Loucy (cell line): ENCODE measurements around the gene UTP4.

Experiments
- H2AFZ ChIP-seq: fragments of 200-600 bp; sonication (generic); 2 replicates; pipeline ENCODE4 v1.6.0; 2016; ENCODE audit warnings: antibody characterized with exemption, mild to moderate bottlenecking, low read length, moderate library complexity
- H3F3A ChIP-seq: fragments of 200-600 bp; 2 replicates; pipeline ENCODE4 v1.6.0; 2016; ENCODE audit warnings: antibody characterized with exemption, low read depth, mild to moderate bottlenecking
- H3K27me3 ChIP-seq: fragments of 200-600 bp; sonication (generic); 2 replicates; pipeline ENCODE4 v1.6.1; 2014; ENCODE audit warnings: low read length, mild to moderate bottlenecking; ENCODE audit not compliant: insufficient read depth, poor library complexity, severe bottlenecking
- H3K36me3 ChIP-seq: fragments of 200-600 bp; sonication (generic); 2 replicates; pipeline ENCODE4 v1.6.1; 2016; ENCODE audit warnings: low read length; ENCODE audit not compliant: insufficient read depth
- H3K4me1 ChIP-seq: fragments of 200-600 bp; sonication (generic); 2 replicates; pipeline ENCODE4 v1.5.1; 2014; ENCODE audit warnings: low read length, mild to moderate bottlenecking; ENCODE audit not compliant: insufficient read depth, poor library complexity, severe bottlenecking
- H3K4me2 ChIP-seq: fragments of 200-600 bp; sonication (generic); 2 replicates; pipeline ENCODE4 v1.6.0; 2014; ENCODE audit warnings: antibody characterized with exemption, low read length, low read depth, mild to moderate bottlenecking; ENCODE audit not compliant: poor library complexity, severe bottlenecking
- H3K4me3 ChIP-seq: fragments of 200-600 bp; sonication (generic); 2 replicates; pipeline ENCODE4 v1.5.1; 2014; ENCODE audit warnings: low read length, mild to moderate bottlenecking, mixed read lengths; ENCODE audit not compliant: poor library complexity, severe bottlenecking
- H3K79me2 ChIP-seq: fragments of 200-600 bp; sonication (generic); 2 replicates; pipeline ENCODE4 v1.6.1; 2014; ENCODE audit warnings: low read length; ENCODE audit not compliant: insufficient read depth
- H3K9ac ChIP-seq: fragments of 200-600 bp; sonication (generic); 2 replicates; pipeline ENCODE4 v1.6.0; 2014; ENCODE audit warnings: mild to moderate bottlenecking, low read depth, low read length, moderate library complexity; ENCODE audit not compliant: poor library complexity, severe bottlenecking
- H3K9me2 ChIP-seq: fragments of 200-600 bp; sonication (generic); replicated peaks from 2 replicates; pipeline ENCODE4 v1.6.1; 2016; ENCODE audit warnings: low read depth, low read length, mixed read lengths
- H3K9me3 ChIP-seq: fragments of 200-600 bp; sonication (generic); 2 replicates; pipeline ENCODE4 v1.6.1; 2014; ENCODE audit warnings: mild to moderate bottlenecking, antibody characterized with exemption, low read length, low read depth; ENCODE audit not compliant: insufficient read depth
- H4K20me1 ChIP-seq: fragments of 200-600 bp; sonication (generic); 2 replicates; pipeline ENCODE4 v1.6.0; 2014; ENCODE audit warnings: antibody characterized with exemption, low read length, mild to moderate bottlenecking; ENCODE audit not compliant: insufficient read depth, poor library complexity, severe bottlenecking
- EZH2phosphoT487 ChIP-seq: fragments of 200-600 bp; IDR thresholded peaks from 2 replicates; pipeline ENCODE4 v1.6.1; 2018; ENCODE audit warnings: antibody characterized with exemption, mild to moderate bottlenecking, moderate library complexity, borderline replicate concordance
- TF ChIP-seq, protein P1 (sequence below): fragments of 200-600 bp; sonication (generic); conservative IDR thresholded peaks from 2 replicates; pipeline ENCODE4 v1.5.1; 2014; ENCODE audit warnings: mild to moderate bottlenecking, antibody characterized with exemption, low read length

UTP4 gene

GRCh38 chr16:69089091-69089910 is 43.1 kb upstream of the UTP4 start:
- Histone ChIP-seq H3K9ac (no peak overlapping the region), H3K4me2 (no peak overlapping the region)

GRCh38 chr16:69093974-69094373 is 38.5 kb upstream of the UTP4 start:
- H3K79me2 ChIP-seq = no peaks in the 10 kb centered on the region

More at GRCh38 chr16:69089091-69089910, 43.1 kb upstream of the UTP4 start:
- no peaks in the 10 kb centered on the region for H3K9me2 ChIP-seq
- TF ChIP-seq, protein P1, sequence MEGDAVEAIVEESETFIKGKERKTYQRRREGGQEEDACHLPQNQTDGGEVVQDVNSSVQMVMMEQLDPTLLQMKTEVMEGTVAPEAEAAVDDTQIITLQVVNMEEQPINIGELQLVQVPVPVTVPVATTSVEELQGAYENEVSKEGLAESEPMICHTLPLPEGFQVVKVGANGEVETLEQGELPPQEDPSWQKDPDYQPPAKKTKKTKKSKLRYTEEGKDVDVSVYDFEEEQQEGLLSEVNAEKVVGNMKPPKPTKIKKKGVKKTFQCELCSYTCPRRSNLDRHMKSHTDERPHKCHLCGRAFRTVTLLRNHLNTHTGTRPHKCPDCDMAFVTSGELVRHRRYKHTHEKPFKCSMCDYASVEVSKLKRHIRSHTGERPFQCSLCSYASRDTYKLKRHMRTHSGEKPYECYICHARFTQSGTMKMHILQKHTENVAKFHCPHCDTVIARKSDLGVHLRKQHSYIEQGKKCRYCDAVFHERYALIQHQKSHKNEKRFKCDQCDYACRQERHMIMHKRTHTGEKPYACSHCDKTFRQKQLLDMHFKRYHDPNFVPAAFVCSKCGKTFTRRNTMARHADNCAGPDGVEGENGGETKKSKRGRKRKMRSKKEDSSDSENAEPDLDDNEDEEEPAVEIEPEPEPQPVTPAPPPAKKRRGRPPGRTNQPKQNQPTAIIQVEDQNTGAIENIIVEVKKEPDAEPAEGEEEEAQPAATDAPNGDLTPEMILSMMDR = no peak
- TF ChIP-seq EZH2phosphoT487 = no peak
- H4K20me1 ChIP-seq = no peaks in the 10 kb centered on the region
- no peaks in the 10 kb centered on the region for H3K79me2 ChIP-seq
- no peaks in the 10 kb centered on the region for H3K27me3 ChIP-seq
- no peak overlapping the region for H2AFZ ChIP-seq
- H3K36me3 ChIP-seq = no peaks in the 10 kb centered on the region
- peaks cover 8% of the 10 kb centered on the region for H3K4me1 ChIP-seq
- H3K4me3 ChIP-seq = no peak overlapping the region
- H3K9me3 ChIP-seq = no peaks in the 10 kb centered on the region
- no peaks in the 10 kb centered on the region for H3F3A ChIP-seq

DNA sequence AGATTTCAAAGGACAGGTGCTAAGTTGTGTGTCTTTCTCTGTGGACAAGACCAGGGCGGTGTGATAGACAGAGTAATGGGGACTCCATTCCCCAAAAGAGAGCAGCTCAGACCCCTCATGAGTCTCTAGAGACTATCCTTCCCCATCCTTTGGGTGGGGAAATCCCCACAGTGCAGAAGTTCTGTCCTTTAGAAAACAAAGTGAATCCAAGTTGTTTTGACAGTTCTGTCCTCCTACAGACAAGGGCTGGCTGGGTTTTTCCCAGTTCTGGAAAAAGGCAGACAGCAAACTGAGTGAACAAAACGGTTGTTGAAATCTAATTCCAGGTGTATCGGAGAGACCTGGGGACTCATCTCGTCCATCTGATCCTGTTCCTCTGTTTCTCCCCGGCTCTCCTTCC is 37.9 kb upstream of the UTP4 start:
- no peak overlapping the region for H3K9ac ChIP-seq
- H3K4me1 ChIP-seq = no peaks in the 10 kb centered on the region
- no peaks in the 10 kb centered on the region for H3F3A ChIP-seq
- no peaks in the 10 kb centered on the region for H3K36me3 ChIP-seq
- H3K79me2 ChIP-seq = no peaks in the 10 kb centered on the region
- H3K27me3 ChIP-seq = no peaks in the 10 kb centered on the region
- H3K4me2 ChIP-seq = no peak overlapping the region
- no peak overlapping the region for H3K4me3 ChIP-seq
- H4K20me1 ChIP-seq = no peaks in the 10 kb centered on the region
- H3K9me3 ChIP-seq = no peaks in the 10 kb centered on the region
- no peak overlapping the region for H2AFZ ChIP-seq
- H3K9me2 ChIP-seq = no peaks in the 10 kb centered on the region
- TF ChIP-seq EZH2phosphoT487 = no peak
- TF ChIP-seq, protein P1 = no peak

More at GRCh38 chr16:69093974-69094373, 38.5 kb upstream of the UTP4 start:
- Histone ChIP-seq H2AFZ (no peak overlapping the region), H4K20me1 (no peaks in the 10 kb centered on the region), H3K9me2 (no peaks in the 10 kb centered on the region), H3K9ac (no peak overlapping the region), H3K4me3 (no peak overlapping the region), H3F3A (no peaks in the 10 kb centered on the region), H3K36me3 (no peaks in the 10 kb centered on the region), H3K4me1 (no peaks in the 10 kb centered on the region), H3K27me3 (no peaks in the 10 kb centered on the region), H3K4me2 (no peak overlapping the region), H3K9me3 (no peaks in the 10 kb centered on the region)
- no peak for TF ChIP-seq EZH2phosphoT487
- TF ChIP-seq, protein P1 = no peak
